Measurements from ENCODE around the gene STARD9. TPM values are rescaled to one million over a fixed set of nuclear protein-coding genes. Genes with fewer than 3 reads are reported as not detected.

STARD9 gene
- total RNA-seq, 2 donors from 2014 or later = 0.97 to 2.9 TPM

GRCh38 chr15:42640109-42640508 is 64.7 kb downstream of the STARD9 start:
- Histone ChIP-seq H3K9ac (ENCODE audit: extremely low read depth, low read length, poor library complexity, severe bottlenecking) (no peak overlapping the region), H3K27me3 (ENCODE audit: control insufficient read depth, insufficient read depth, low read length, poor library complexity, severe bottlenecking) (no peaks in the 10 kb centered on the region), H3K4me3 (ENCODE audit: low read length) (no peak overlapping the region), H3K36me3 (ENCODE audit: control insufficient read depth, insufficient read depth, low read length) (no peaks in the 10 kb centered on the region), H3K4me1 (ENCODE audit: control insufficient read depth, insufficient read depth, low read length) (no peaks in the 10 kb centered on the region), H3K27ac (ENCODE audit: low read depth, low read length) (no peak overlapping the region), H3K9me3 (ENCODE audit: control insufficient read depth, low read length) (no peaks in the 10 kb centered on the region)
- TF ChIP-seq, protein P1, sequence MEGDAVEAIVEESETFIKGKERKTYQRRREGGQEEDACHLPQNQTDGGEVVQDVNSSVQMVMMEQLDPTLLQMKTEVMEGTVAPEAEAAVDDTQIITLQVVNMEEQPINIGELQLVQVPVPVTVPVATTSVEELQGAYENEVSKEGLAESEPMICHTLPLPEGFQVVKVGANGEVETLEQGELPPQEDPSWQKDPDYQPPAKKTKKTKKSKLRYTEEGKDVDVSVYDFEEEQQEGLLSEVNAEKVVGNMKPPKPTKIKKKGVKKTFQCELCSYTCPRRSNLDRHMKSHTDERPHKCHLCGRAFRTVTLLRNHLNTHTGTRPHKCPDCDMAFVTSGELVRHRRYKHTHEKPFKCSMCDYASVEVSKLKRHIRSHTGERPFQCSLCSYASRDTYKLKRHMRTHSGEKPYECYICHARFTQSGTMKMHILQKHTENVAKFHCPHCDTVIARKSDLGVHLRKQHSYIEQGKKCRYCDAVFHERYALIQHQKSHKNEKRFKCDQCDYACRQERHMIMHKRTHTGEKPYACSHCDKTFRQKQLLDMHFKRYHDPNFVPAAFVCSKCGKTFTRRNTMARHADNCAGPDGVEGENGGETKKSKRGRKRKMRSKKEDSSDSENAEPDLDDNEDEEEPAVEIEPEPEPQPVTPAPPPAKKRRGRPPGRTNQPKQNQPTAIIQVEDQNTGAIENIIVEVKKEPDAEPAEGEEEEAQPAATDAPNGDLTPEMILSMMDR (conservative IDR thresholded peaks at IDR 0.05) = no peak
- H3K36me3 Mint-ChIP-seq (ENCODE audit: low read depth) = no peaks in the 10 kb centered on the region
- no peak overlapping the region for H3K4me3 Mint-ChIP-seq
- H3K27me3 Mint-ChIP-seq (ENCODE audit: insufficient read depth) = no peaks in the 10 kb centered on the region
- no peak for DNase-seq
- WGBS, 2 experiments (ENCODE audit: insufficient coverage in 1 of 2, insufficient read length in 1 of 2) = 93 to 100% methylated on average over 4 of the region's 4 CpGs
- H3K4me1 Mint-ChIP-seq = no peaks in the 10 kb centered on the region
- H3K27ac Mint-ChIP-seq = no peak overlapping the region
- no peaks in the 10 kb centered on the region for H3K9me3 Mint-ChIP-seq

GRCh38 chr15:42650208-42651066 is 75.0 kb downstream of the STARD9 start:
- no peaks in the 10 kb centered on the region for H3K9me3 ChIP-seq (ENCODE audit: control insufficient read depth, low read length)
- 50 to 61% methylated on average over 2 to 4 of the region's 5 CpGs for WGBS, 2 experiments (ENCODE audit: insufficient coverage in 1 of 2, insufficient read length in 1 of 2)
- no peak overlapping the region for H3K4me3 ChIP-seq (ENCODE audit: low read length)
- peak; percentile 84 for DNase-seq
- no peaks in the 10 kb centered on the region for H3K36me3 ChIP-seq (ENCODE audit: control insufficient read depth, insufficient read depth, low read length)
- TF ChIP-seq, protein P1 (conservative IDR thresholded peaks at IDR 0.05) = peak; percentile 94
- H3K27ac Mint-ChIP-seq = no peak overlapping the region
- H3K27ac ChIP-seq (ENCODE audit: low read depth, low read length) = no peak overlapping the region
- no peaks in the 10 kb centered on the region for H3K27me3 ChIP-seq (ENCODE audit: control insufficient read depth, insufficient read depth, low read length, poor library complexity, severe bottlenecking)
- no peaks in the 10 kb centered on the region for H3K36me3 Mint-ChIP-seq (ENCODE audit: low read depth)
- no peaks in the 10 kb centered on the region for H3K9me3 Mint-ChIP-seq
- H3K4me3 Mint-ChIP-seq = no peak overlapping the region
- no peaks in the 10 kb centered on the region for H3K27me3 Mint-ChIP-seq (ENCODE audit: insufficient read depth)
- H3K4me1 Mint-ChIP-seq = no peaks in the 10 kb centered on the region
- H3K9ac ChIP-seq (ENCODE audit: extremely low read depth, low read length, poor library complexity, severe bottlenecking) = no peak overlapping the region
- H3K4me1 ChIP-seq (ENCODE audit: control insufficient read depth, insufficient read depth, low read length) = no peaks in the 10 kb centered on the region

- DNase-seq = no peak
- Histone ChIP-seq H3K4me3 (ENCODE audit: low read length) (no peak overlapping the region), H3K36me3 (ENCODE audit: control insufficient read depth, insufficient read depth, low read length) (no peaks in the 10 kb centered on the region), H3K27me3 (ENCODE audit: control insufficient read depth, insufficient read depth, low read length, poor library complexity, severe bottlenecking) (no peaks in the 10 kb centered on the region), H3K9ac (ENCODE audit: extremely low read depth, low read length, poor library complexity, severe bottlenecking) (no peak overlapping the region), H3K27ac (ENCODE audit: low read depth, low read length) (no peak overlapping the region), H3K9me3 (ENCODE audit: control insufficient read depth, low read length) (peaks cover 17% of the 10 kb centered on the region), H3K4me1 (ENCODE audit: control insufficient read depth, insufficient read depth, low read length) (no peaks in the 10 kb centered on the region)
- TF ChIP-seq, protein P1 (conservative IDR thresholded peaks at IDR 0.05) = no peak
- H3K36me3 Mint-ChIP-seq (ENCODE audit: low read depth) = peaks cover 15% of the 10 kb centered on the region
- H3K4me3 Mint-ChIP-seq = no peak overlapping the region
- no peaks in the 10 kb centered on the region for H3K27me3 Mint-ChIP-seq (ENCODE audit: insufficient read depth)
- H3K4me1 Mint-ChIP-seq = peaks cover 14% of the 10 kb centered on the region
- peaks cover 17% of the 10 kb centered on the region for H3K9me3 Mint-ChIP-seq
- WGBS, 2 experiments (ENCODE audit: insufficient coverage in 1 of 2, insufficient read length in 1 of 2) = 55% methylated on average over 3 of the region's 3 CpGs; no CpG with 5 or more reads in 1 of the 2 experiments
- peak overlapping the region; percentile 20 for H3K27ac Mint-ChIP-seq
Measured at GRCh38 chr15:42665827-42666226, 90.4 kb downstream of the STARD9 start.
